G401 (cell line): ENCODE results near the gene ADAMTSL4. TPM values are rescaled to one million over a fixed set of nuclear protein-coding genes. Genes with fewer than 3 reads are reported as not detected.

Source experiments
- DNase-seq: peaks from one replicate; pipeline ENCODE4 v3.0.0-alpha.2; 2015; ENCODE audit warnings: low spot score
- in situ Hi-C: cut with HindIII; loops from 2 replicates; pipeline ENCODE4 v1.10.0; 2016; ENCODE audit warnings: low sequenced_read_pairs, mixed read lengths
- total RNA-seq: library from RNA; depleted of rRNA; stranded (reverse); fragments of >200 nt; shearing (Covaris generic); gene quantifications from 2 replicates; pipeline ENCODE4 v1.2.3, GENCODE V29; 2014

ADAMTSL4 gene
- total RNA-seq, 1 experiment from 2014 or later = 22.9 TPM

DNA sequence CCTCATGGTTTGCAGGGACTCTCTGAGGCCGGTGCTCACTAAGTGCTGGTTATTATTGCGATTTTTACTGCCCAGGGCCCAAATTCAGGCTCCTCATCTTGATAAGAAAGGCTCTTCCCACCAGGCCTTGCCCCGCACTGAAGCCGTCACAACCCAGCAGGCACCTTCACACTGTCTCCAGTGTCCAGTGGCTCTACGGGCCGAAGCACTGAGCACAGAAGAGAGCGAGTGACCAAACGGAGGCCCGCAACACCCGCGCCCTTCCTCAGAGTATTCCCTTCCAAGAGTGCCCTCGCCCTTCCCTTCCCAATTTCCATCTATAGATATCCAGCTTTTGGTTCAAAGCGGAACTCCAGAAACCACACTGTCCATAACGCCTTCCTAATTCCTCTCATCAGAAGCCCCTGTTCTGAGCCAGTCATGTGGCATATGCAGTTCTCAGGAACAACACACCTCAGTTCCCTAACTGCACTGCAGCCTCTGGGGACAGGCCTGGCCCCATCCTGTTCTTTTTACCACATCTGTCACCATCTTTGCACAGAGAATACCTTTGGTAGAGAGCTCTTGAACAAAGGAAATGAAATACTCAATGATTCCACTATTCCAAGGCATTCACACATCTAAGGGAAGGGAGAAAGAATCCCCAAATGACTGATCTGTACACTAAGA is 18.6 kb upstream of the ADAMTSL4 start:
- no peak for DNase-seq
- in situ Hi-C loops = no loop called here

DNA sequence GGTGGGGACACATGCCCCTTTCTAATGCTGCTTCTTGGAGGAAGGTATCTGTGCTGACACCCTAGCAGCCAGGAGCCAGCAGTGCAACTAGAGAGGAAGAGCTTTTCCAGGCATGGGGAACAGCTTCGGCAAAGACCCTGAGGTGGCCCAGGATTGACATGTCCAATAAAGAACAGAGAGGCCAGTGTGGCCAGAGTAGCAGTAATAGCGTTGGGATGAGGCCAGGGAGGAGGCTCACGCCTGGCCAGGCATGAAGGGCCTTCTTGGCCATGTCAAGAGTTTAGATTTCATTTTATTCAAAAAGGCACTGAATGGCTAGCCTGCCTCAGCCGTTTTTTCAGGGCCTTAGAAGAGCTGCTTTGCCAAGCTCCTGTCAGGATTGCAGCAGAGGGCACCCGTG is 16.3 kb upstream of the ADAMTSL4 start:
- in situ Hi-C loops = no loop called here

DNA sequence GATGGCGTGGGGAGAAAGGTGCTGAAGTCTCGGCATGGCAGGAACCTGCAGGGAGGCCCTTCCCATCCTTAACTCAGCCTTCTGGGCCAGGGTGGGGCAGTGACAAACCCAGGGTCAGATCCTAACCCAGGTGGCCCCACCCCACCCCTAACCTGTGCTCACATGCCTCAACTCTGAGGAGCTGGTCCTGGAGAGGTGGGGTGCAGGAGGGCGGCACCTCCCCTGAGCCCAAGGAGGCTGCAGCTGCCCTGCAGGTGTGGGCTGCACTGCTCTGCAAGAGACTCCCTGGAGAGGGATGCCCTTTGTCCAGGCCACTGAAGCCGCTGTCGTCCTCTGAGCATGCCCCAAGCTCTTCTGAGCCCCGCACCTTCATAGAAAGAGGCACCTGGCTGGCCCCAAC is 15.2 kb upstream of the ADAMTSL4 start:
- in situ Hi-C loops = no loop called here
- no peak for DNase-seq

More for the DNA sequence above, 16.3 kb upstream of the ADAMTSL4 start:
- DNase-seq = no peak

DNA sequence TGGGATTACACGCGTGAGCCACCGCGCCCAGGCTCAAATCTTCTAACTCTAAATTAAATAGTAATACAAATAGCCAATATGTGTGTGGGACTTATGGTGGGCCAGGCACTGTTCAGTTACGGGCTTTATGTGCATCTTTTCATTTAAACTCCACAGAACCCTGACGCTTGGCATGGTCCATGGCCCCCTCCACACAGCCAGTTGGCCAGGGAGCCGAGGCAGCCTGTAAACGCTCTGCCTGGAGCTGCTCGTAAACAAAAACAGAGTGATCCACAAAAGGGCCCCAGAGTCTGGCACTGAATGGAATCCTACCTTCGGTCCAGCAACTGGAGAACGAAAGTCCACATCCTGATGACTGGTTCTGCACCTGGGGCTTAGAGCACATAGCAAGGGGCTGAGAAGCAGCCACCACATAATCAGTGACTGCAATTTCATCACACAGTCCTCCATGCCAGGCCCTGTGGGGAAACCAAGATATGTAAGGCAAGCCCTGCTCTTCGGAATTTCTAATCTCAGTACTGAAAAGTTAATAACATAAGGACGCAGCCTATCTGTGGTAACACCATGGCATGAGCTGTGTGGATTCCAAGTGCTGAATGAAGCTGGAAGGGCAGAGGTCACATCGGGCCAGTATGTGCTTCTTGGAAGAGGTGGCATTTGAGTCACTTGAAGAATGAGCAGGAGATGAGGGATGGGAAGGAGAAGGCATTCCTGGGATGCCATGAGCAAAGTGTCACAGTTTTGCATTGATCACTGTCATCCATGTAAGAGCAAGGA is 13.5 kb upstream of the ADAMTSL4 start:
- no peak for DNase-seq
- in situ Hi-C loops = no loop called here

DNA sequence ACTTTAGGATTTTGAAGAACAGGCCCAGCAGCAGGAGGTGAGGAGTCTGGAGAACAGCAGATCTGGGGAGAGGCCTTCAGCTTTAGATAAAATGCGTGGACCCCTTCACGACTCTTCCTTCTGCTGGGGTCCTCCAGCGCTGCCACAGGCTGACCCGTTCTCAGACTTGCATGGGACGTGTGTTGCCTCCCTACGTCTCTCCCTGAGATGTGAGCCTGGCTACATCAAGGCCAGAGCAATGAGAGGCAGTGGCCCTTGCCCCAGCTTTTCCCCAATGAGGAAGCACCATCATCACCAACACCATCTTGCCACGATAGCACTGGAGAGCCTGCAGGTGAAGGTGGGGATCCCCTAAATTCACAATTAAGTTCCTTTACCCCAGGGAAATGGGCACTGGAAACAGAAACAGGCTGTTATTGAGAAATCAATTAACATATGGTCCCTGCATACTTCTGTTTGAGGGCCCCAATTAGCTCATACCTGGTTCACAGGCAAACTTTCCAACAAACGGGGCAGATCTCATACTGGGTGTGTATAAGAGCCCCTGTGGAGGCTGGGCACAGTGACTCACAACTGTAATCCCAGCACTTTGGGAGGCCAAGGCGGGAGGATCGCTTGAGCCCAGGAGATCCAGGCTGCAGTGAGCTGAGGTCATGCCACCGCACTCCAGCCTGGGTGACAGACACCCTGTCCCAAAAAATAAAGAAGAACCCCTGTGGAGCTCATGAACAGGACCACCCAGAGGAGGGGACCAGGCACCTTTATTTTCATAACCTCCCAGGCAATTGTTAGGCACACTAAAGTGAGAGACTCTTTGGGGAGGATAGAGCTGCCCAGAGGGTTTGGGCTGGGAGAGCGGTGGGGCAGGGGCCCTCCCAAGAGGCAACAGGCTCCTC is 12.1 kb upstream of the ADAMTSL4 start:
- no peak for DNase-seq
- in situ Hi-C loops = no loop called here

- in situ Hi-C loops = no loop called here
- no peak for DNase-seq
These were observed 11.2 kb upstream of the ADAMTSL4 start for GRCh38 chr1:150537732-150538684.

DNA sequence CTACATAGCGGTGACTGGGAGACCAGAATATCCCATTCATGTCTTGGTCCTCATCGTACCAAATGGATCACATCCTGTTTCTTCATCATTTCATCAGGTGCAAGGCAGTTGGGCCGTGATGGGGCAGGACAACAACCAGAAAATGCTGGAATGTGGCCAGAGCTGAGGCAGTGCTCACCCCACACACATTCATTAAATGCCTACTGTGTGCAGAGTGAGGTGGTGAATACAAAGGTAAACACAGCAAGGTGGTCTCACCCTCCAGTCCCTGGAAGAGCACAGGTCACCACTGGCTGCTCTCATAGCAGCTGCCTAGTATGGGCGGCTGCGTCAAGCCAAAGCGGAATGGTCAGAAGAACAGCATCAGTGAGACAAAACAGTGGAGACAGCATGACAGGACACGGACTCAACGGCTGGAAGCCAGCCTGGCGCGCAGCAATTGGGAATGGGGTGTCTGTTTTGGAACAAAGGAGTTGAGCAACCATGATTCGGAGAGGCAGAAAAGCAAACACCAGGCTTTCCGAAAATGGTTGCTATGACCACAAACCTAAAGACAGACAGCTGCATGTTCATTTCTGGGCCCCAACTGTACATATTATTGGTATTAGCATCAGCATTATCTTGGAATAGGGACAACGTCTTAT is 5.6 kb upstream of the ADAMTSL4 start:
- in situ Hi-C loops = no loop called here
- DNase-seq = no peak

- DNase-seq = no peak
These were observed 5.0 kb upstream of the ADAMTSL4 start for GRCh38 chr1:150544204-150544603.

GRCh38 chr1:150545486-150546032 is 3.6 kb upstream of the ADAMTSL4 start:
- in situ Hi-C loops = no loop called here
- no peak for DNase-seq

More at GRCh38 chr1:150544204-150544603, 5.0 kb upstream of the ADAMTSL4 start:
- in situ Hi-C loops = no loop called here

GRCh38 chr1:150546294-150546937 is 2.8 kb upstream of the ADAMTSL4 start:
- no peak for DNase-seq
- in situ Hi-C loops = no loop called here

GRCh38 chr1:150548324-150548631 is 930 bp upstream of the ADAMTSL4 start:
- no peak for DNase-seq
- in situ Hi-C loops = no loop called here

DNA sequence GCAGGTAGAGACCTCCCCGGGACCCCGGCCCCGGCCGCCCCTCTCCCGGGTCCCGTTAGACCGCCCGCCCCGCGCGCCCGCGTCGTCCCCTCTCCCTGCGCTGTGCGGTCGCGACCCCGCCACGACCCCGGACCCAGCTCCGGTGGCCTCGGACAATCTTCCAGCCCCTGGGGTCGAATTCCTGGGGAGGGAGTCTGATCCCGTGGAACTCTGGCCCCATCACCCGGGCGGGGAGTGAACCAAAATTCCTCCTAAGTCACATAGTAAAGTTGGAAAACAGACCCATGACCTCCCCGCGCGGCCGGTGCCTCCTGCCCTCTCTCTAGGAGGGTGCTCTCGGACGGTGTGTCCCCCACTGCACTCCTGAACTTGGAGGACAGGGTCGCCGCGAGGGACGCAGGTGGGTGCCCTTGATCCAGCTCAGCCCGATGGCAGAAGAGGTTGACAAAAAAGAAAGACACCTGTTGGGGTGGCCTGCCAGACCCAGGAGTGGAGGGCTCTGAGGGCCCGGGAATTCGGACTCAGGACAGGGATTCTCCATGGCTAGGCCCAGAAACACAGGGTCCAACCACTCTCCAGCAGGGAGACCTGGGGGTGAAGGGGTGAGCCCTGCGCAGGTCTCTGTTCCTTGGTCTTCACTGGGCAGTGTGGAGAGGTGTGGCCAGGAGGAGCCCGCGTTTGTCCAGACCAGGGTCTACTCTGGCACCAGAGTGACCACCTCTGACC is 451 bp downstream of the ADAMTSL4 start:
- DNase-seq = no peak
- in situ Hi-C loops = no loop called here

DNA sequence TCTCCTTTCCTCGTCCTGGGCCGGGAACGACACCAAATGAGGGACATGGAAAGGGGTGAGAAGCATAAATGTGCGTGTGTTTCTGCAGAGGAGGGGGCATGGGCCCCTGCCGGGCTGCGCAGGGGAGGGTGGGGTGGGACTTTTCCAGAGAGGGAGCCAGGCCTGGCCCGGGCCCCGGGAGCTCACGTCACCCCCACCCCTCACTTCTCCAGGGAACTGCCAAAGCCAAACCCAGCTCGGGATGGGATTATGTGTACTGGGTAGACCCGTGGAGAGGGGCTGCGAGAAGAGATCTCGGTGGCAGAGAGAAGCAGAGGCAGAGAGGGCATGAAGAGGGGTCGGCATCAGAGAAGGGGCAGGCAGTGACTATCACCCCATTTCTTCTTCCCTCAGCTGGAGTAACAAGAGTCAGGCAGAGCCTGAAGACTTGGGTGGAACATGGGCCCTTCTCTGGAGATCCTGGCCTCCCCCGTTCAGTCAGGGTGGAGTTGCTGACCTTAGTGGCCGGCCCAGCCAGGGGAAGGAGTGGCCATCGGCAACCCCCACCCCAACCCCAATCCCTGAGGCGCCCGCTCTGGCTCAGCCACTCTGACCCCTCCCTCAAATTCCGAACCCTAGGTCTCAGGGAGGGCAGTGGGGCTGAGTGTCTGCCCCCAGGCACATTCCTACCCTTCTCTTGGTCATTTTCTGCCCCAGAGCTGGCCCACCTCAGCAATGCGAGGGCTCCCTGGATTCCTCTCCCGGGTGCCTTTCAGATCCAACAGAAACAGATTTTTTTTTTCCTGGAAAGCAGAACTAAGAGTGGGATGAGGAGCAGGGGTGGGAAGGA is 1.2 kb downstream of the ADAMTSL4 start:
- in situ Hi-C loops = no loop called here
- DNase-seq = no peak

- in situ Hi-C loops = no loop called here
- DNase-seq = no peak
These were observed 2.0 kb downstream of the ADAMTSL4 start for GRCh38 chr1:150551051-150551783.

- DNase-seq = no peak
- in situ Hi-C loops = no loop called here
These were observed 2.5 kb downstream of the ADAMTSL4 start for GRCh38 chr1:150551784-150552127.
